GM12874 (cell line): Measurements from ENCODE around the gene ZDHHC14.

Source experiments
- CTCF ChIP-seq: IDR thresholded peaks from 2 replicates; pipeline ENCODE4 v1.5.1; 2011; ENCODE audit warnings: low read depth, mild to moderate bottlenecking, control low read depth, low read length, moderate library complexity; ENCODE audit not compliant: insufficient read depth

Gene ZDHHC14

GRCh38 chr6:157548635-157549467, 167.9 kb downstream of the ZDHHC14 start:
- TF ChIP-seq CTCF = no peak

DNA sequence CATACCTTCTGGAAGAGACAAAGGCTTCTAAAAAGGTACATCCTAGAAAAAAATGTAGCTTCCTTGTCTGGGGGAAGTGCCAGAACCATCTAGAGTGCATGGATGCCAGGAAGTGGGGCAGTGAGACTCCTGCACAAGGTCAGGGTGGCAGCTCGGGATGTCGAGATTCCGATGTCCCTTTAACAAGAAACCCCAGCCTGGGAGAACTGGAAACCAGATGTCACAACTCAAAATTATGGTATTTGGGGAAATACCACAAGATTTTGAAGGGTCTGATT, 168.4 kb downstream of the ZDHHC14 start:
- TF ChIP-seq CTCF = no peak

DNA sequence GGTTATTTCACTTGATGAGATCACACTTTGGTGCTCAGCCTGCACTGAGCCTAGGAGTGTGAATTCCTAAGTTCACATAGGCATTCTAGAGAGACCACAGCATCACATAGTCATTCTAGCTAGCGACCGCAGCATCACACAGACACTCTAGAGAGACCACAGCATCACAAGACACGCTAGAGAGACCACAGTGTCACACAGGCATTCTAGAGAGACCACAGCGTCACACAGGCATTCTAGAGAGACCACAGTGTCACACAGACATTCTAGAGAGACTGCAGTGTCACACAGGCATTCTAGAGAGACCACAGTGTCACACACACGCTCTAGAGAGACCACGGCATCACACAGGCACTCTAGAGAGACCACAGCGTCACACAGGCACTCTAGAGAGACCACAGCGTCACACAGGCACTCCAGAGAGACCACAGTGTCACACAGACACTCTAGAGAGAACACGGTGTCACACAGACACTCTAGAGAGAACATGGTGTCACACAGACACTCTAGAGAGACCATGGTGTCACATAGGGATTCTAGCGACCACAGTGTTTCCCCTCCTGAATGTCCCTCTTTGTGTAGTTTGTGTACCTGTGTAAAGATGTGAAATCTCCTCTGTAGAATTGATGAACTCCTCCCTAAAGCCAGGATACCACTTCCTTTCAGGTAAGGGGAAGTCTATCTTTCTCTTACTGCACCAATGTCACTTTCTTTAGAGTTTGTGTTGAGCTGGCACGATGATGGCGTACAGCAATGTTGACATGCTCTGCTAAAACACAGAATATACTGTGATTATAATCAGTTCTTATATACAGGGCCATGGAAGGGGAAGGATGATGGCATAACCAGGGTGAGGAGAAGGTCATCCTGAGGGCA, 169.4 kb downstream of the ZDHHC14 start:
- TF ChIP-seq CTCF = no peak

- TF ChIP-seq CTCF = no peak
These were observed 170.2 kb downstream of the ZDHHC14 start for GRCh38 chr6:157551041-157551832.

GRCh38 chr6:157552081-157552747, 171.2 kb downstream of the ZDHHC14 start:
- no peak for TF ChIP-seq CTCF

GRCh38 chr6:157552820-157553485, 172.0 kb downstream of the ZDHHC14 start:
- no peak for TF ChIP-seq CTCF
